Measurements from ENCODE around the gene PIP5KL1.

The PIP5KL1 gene

GRCh38 chr9:127940593-127940992 lies 10.0 kb upstream of the PIP5KL1 start:
- H3K27ac ChIP-seq = no peak overlapping the region; the same call in 1 of the 2 replicates
- no peak for TF ChIP-seq CTCF (conservative IDR thresholded peaks at IDR 0.05; ENCODE audit: low read depth)
- DNase-seq (ENCODE audit: low spot score) = no peak
- ChIA-PET POLR2A (ENCODE audit: low non-redundant PET) (no interaction called here), CTCF (interaction anchor here (1.0 kb wide), 2 partner anchors 40 to 51 kb away, joined by 4 read pairs; partner anchors contain the start of gene EEIG1)

DNA sequence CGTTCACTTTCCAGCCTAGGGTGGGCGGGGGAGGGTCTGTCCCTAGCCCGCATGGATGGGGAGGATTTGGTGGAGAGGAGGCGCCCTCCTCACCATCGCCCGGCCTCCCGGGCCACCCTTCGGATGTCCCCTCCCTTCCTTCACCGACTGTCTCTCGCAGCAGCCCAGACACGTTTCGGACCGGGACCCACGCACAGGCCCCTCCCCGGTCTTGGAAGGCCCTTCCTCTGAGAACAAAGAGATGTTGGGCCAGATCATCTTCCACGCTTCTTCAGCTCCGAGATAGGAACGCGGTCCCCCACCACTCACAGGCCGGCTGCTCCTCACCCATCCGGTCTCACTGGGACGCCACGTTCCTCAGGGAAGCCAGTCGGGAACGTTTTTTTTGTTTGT lies 7.7 kb upstream of the PIP5KL1 start:
- TF ChIP-seq CTCF (conservative IDR thresholded peaks at IDR 0.05; ENCODE audit: low read depth) = no peak
- DNase-seq (ENCODE audit: low spot score) = no peak
- CTCF ChIA-PET = interaction anchor here (1.2 kb wide), 1 partner anchor 180 kb away, joined by 4 read pairs; no protein-coding TSS in a partner anchor
- POLR2A ChIA-PET (ENCODE audit: low non-redundant PET) = no interaction called here
- H3K27ac ChIP-seq = peak overlapping the region; percentile 75

DNA sequence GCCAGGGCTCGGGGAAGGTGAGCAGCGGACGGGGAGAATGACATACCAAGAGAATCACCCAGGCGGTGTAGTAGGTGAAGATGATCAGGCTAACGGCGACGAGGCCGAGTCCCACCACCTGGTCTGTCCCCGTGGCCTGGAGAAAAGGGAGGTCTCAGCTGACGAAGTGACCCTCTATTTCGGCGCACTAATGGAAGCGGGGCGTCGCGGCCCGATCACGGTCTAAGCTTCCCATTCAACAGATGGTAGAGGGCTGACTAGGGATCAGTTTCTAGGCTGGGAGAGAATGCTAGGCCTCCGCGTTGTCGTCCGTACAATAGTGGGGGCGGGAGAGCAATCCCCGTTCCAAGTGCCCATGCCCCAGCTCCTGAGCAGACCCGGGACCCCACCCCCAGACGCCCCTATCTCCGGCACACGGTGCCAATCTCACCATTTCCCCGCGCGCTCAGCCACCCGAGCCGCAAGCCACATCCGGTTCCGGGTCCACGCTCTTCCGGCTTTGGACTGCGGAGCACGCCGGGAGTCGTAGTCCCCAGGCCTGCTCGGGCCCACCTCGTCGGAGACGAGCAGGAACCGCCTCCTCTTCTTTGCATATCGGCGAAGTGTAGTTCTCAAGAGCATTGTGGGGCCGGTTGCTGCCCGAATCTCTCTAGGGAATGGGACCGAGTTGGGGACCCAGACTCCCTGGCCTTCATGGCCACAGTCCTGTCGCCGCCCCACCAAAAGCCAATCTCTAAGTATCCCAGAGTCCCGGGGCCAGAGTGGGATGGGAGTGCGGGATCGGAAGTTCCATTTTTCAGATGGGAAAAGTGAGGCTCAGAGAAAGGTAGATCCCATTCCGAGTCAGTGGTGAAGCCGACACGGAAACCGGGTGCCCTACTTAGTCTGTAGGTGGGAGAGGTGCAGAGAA lies 7.1 kb upstream of the PIP5KL1 start, which contains the start of gene DPM2:
Gene DPM2 (minus strand): TSS at position 467 of the 910 bp plus-strand sequence. CDS start 34 bp downstream, at position 433.
- peak within 1 kb of the TSS; percentile 75 for H3K27ac ChIP-seq
- POLR2A ChIA-PET (ENCODE audit: low non-redundant PET) = no interaction called here
- CTCF ChIA-PET = no interaction called here
- peak; percentile 94 for DNase-seq (ENCODE audit: low spot score)
- no peak for TF ChIP-seq CTCF (conservative IDR thresholded peaks at IDR 0.05; ENCODE audit: low read depth)

- POLR2A ChIA-PET (ENCODE audit: low non-redundant PET) = no interaction called here
- peak overlapping the region; percentile 75 for H3K27ac ChIP-seq
- CTCF ChIA-PET = no interaction called here
- TF ChIP-seq CTCF (conservative IDR thresholded peaks at IDR 0.05; ENCODE audit: low read depth) = no peak
- DNase-seq (ENCODE audit: low spot score) = no peak
Observed at GRCh38 chr9:127937056-127937387, 6.4 kb upstream of the PIP5KL1 start.

DNA sequence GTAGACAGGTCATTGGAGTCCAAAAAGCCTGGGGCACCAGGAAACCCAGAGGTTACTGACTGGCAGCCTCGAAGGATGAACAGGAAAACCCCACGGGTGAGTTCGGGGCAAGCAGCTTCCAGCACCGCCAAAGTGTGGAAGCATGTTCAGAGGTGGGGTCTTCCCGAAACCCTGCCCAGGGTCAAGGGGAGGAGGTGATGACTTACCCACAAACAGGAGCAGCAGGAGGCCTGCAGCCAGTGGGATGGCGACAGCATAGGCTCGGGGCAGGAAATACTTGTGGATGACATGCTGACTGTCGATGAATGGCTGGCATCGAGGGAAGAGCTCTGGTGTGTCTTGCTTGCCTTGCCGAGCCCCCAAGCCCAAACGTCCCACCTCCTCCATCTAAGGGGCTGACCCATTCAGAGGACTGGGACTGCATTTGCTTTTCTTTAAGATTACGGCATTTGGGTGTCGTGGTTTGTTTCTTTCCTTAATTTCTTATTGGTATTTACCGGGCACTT lies 5.8 kb upstream of the PIP5KL1 start:
- DNase-seq (ENCODE audit: low spot score) = no peak
- POLR2A ChIA-PET (ENCODE audit: low non-redundant PET) = no interaction called here
- peak overlapping the region; percentile 75 for H3K27ac ChIP-seq
- CTCF ChIA-PET = no interaction called here
- TF ChIP-seq CTCF (conservative IDR thresholded peaks at IDR 0.05; ENCODE audit: low read depth) = no peak

DNA sequence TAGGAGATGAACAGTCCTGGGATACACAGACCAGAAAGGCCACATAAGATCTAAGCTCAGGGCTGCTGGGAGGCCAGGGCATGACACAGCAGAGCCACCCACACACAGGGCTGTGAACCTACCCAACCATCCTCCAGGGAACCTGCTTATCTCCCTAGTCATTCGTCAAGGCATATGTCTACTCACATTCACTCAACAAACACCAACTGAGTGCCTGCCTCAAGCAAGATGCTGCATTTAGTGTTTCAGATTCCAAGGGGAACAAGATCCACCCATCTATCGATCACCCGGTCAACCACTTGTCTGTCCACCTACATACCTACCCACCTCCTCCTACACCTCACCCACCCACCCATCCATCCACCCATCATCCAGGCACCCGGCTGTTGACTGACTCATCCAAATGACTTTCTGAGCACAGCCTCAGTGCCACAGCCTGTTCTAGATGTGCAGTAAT lies 5.2 kb upstream of the PIP5KL1 start:
- ChIA-PET CTCF (interaction anchor here (0.5 kb wide), 1 partner anchor 180 kb away, joined by 4 read pairs; no protein-coding TSS in a partner anchor), POLR2A (ENCODE audit: low non-redundant PET) (interaction anchor here (0.5 kb wide), 1 partner anchor 100 kb away, joined by 12 read pairs; no protein-coding TSS in a partner anchor)

More for the DNA sequence above, 5.2 kb upstream of the PIP5KL1 start:
- no peak for TF ChIP-seq CTCF (conservative IDR thresholded peaks at IDR 0.05; ENCODE audit: low read depth)
- H3K27ac ChIP-seq = peak overlapping the region; percentile 75
- no peak for DNase-seq (ENCODE audit: low spot score)
